HepG2 (cell line): ENCODE data around the gene LDLRAD4. TPM values are rescaled to one million over a fixed set of nuclear protein-coding genes. Genes with fewer than 3 reads are reported as not detected.

Source experiments
- TP53 ChIP-seq: sonication (generic); formaldehyde crosslinking; conservative IDR thresholded peaks from 2 replicates; pipeline ENCODE4 v1.4.0; 2020; ENCODE audit warnings: missing genetic modification reagents
- ZFP91 ChIP-seq: sonication (generic); formaldehyde crosslinking; IDR thresholded peaks from 2 replicates; pipeline ENCODE4 v1.9.0; 2022; ENCODE audit warnings: missing genetic modification reagents, mild to moderate bottlenecking, borderline replicate concordance
- ZNF142 ChIP-seq: sonication (generic); formaldehyde crosslinking; IDR thresholded peaks from 2 replicates; pipeline ENCODE4 v1.4.0; 2020; ENCODE audit warnings: missing genetic modification reagents
- ZNF407 ChIP-seq: sonication (generic); formaldehyde crosslinking; IDR thresholded peaks from one replicate; pipeline ENCODE4 v1.5.1; 2020; ENCODE audit warnings: mild to moderate bottlenecking, missing genetic modification reagents; ENCODE audit errors: not compliant biosample characterization
- ZNF512 ChIP-seq: sonication (generic); formaldehyde crosslinking; IDR thresholded peaks from 2 replicates; pipeline ENCODE4 v1.4.0; 2020; ENCODE audit warnings: mild to moderate bottlenecking, missing genetic modification reagents
- ZNF782 ChIP-seq: sonication (generic); formaldehyde crosslinking; IDR thresholded peaks from 2 replicates; pipeline ENCODE4 v1.4.0; 2020; ENCODE audit warnings: missing genetic modification reagents, mild to moderate bottlenecking, borderline replicate concordance
- polyA plus RNA-seq, 8 experiments: library from polyadenylated mRNA; depleted of rRNA in 3 of 8; stranded (reverse) in 7 of 8; unstranded in 1 of 8; fragments of >200 nt; fragmentation: Illumina TruSeq in 4 of 8; extraction: Trizol in 4 of 8; gene quantifications; 2 replicates each; pipeline versions ENCODE4 v1.2.1 to v1.2.3, GENCODE V29; 2011 to 2016; ENCODE audit warnings: low read depth in 4 of 8, missing spikeins in 1 of 8, mixed read lengths in 1 of 8; ENCODE audit not compliant: insufficient read depth in 1 of 8
- total RNA-seq, 5 experiments: library from RNA; depleted of rRNA; stranded (reverse); fragments of >200 nt; fragmentation: Illumina TruSeq; extraction: Trizol; gene quantifications; 2 replicates each; pipeline ENCODE4 v1.2.3, GENCODE V29; 2016; ENCODE audit warnings: low read depth in 1 of 5

Gene LDLRAD4
- total and polyA plus RNA-seq, 2 of the 13 experiments (the other 11 are each of a cell fraction or from before 2014, with no cell fraction given): 13.6 to 20.9 TPM

GRCh38 chr18:13175754-13176210 lies 42.8 kb upstream of the LDLRAD4 start (continued):
- TF ChIP-seq ZNF407 (CRISPR knock-in tag) (no peak), ZFP91 (CRISPR knock-in tag) (no peak), ZNF512 (no peak), ZNF142 (CRISPR knock-in tag) (no peak), TP53 (CRISPR knock-in tag) (no peak), ZNF782 (no peak)
